A549 (cell line): ENCODE data around the gene CDC14B. TPM values are rescaled to one million over a fixed set of nuclear protein-coding genes. Genes with fewer than 3 reads are reported as not detected.

ENCODE experiments used
- ATAC-seq, 2 experiments: fragments of 200-7000 bp in 1 of 2; fragments of >200 bp in 1 of 2; cut with Nextera tagmentation in 1 of 2; cut with Tn5 transposase in 1 of 2; 3 replicates each; pipeline versions ENCODE4 v1.8.0 to v1.9.1; 2018 to 2020; ENCODE audit warnings: mild to moderate bottlenecking in 1 of 2, moderate library complexity in 1 of 2
- CTCF ChIA-PET: fragments of 300-600 bp; sonication (Branson Sonifier 250); formaldehyde crosslinking; extraction: SDS; loops from one replicate; lab custom pipeline; 2021; ENCODE audit warnings: antibody characterized with exemption, inconsistent platforms; lab: Yijun Ruan, JAX
- POLR2A ChIA-PET: fragments of 350-600 bp; formaldehyde crosslinking; extraction: SDS; loops from one replicate; lab custom pipeline; 2021; ENCODE audit warnings: antibody characterized with exemption, inconsistent platforms; lab: Yijun Ruan, JAX
- DNase-seq, 2 experiments: peaks; one replicate each; pipeline versions ENCODE4 v3.0.0 to v3.0.0-alpha.2; 2011 to 2016; ENCODE audit warnings: low read depth in 1 of 2, low spot score in 1 of 2
- FAIRE-seq: peaks from 2 replicates; lab custom pipeline; 2011; peaks lifted over from hg19 to GRCh38; lab: Jason Lieb, UNC
- H3K27ac ChIP-seq, 2 experiments: fragments of >200 bp; sonication (Bioruptor Twin); formaldehyde crosslinking; 3 replicates each; pipeline ENCODE4 v1.5.1; 2016 to 2017
- H3K4me1 ChIP-seq: fragments of >200 bp; sonication (Bioruptor Twin); formaldehyde crosslinking; 3 replicates; pipeline ENCODE4 v1.6.1; 2016
- H3K4me2 ChIP-seq: fragments of >200 bp; sonication (Bioruptor Twin); formaldehyde crosslinking; 3 replicates; pipeline ENCODE4 v1.6.1; 2016
- H3K4me3 ChIP-seq: fragments of >200 bp; sonication (Bioruptor Twin); formaldehyde crosslinking; 3 replicates; pipeline ENCODE4 v1.5.1; 2016
- H3K9me3 ChIP-seq: fragments of >200 bp; sonication (Bioruptor Twin); formaldehyde crosslinking; 3 replicates; pipeline ENCODE4 v1.6.1; 2016
- CHD2 ChIP-seq: fragments of 150-350 bp; IDR thresholded peaks from 2 replicates; pipeline ENCODE4 v1.6.1; 2014; ENCODE audit warnings: low read length; ENCODE audit not compliant: partially characterized antibody
- EHMT2 ChIP-seq: fragments of 200-600 bp; sonication (generic); IDR thresholded peaks from 2 replicates; pipeline ENCODE4 v1.6.1; 2016; ENCODE audit warnings: antibody characterized with exemption, low read depth, mild to moderate bottlenecking, moderate library complexity
- FOSB ChIP-seq: fragments of 250-450 bp; sonication (Bioruptor Pico); IDR thresholded peaks from 2 replicates; pipeline ENCODE4 v1.5.0; 2020; ENCODE audit warnings: mild to moderate bottlenecking, moderate library complexity
- HEYL ChIP-seq: fragments of 250-450 bp; sonication (Bioruptor Pico); IDR thresholded peaks from 2 replicates; pipeline ENCODE4 v1.8.0; 2021; ENCODE audit warnings: mild to moderate bottlenecking, moderate library complexity
- HOXB13 ChIP-seq: fragments of 250-450 bp; sonication (Bioruptor Pico); IDR thresholded peaks from 2 replicates; pipeline ENCODE4 v1.5.0; 2020; ENCODE audit warnings: low read depth, mild to moderate bottlenecking, moderate library complexity
- KDM1A ChIP-seq: fragments of 200-600 bp; sonication (generic); IDR thresholded peaks from 2 replicates; pipeline ENCODE4 v1.6.1; 2016; ENCODE audit warnings: low read depth, mild to moderate bottlenecking
- MAFK ChIP-seq: fragments of 450-650 bp; IDR thresholded peaks from 2 replicates; pipeline ENCODE4 v1.6.1; 2014; ENCODE audit not compliant: partially characterized antibody
- MAZ ChIP-seq: fragments of 150-350 bp; IDR thresholded peaks from 2 replicates; pipeline ENCODE4 v1.6.1; 2014; ENCODE audit warnings: antibody characterized with exemption, low read depth, low read length, borderline replicate concordance
- MYC ChIP-seq: IDR thresholded peaks from 2 replicates; pipeline ENCODE4 v1.6.1; 2012; ENCODE audit warnings: mild to moderate bottlenecking, inconsistent platforms, low read length, improper control_type of control experiment, borderline replicate concordance
- NR3C1 ChIP-seq: fragments of >200 bp; sonication (Bioruptor Twin); formaldehyde crosslinking; IDR thresholded peaks from 3 replicates; pipeline ENCODE4 v1.6.1; 2017
- RAD21 ChIP-seq, 2 experiments: fragments of >200 bp in 1 of 2; sonication (Bioruptor Twin) in 1 of 2; formaldehyde crosslinking in 1 of 2; IDR thresholded peaks in 1 of 2; conservative IDR thresholded peaks in 1 of 2; 2 replicates in 1 of 2; 3 replicates in 1 of 2; pipeline ENCODE4 v1.6.1; 2012 to 2018; ENCODE audit warnings: inconsistent platforms in 1 of 2
- SMC3 ChIP-seq: fragments of >200 bp; sonication (Bioruptor Twin); formaldehyde crosslinking; IDR thresholded peaks from 3 replicates; pipeline ENCODE4 v1.6.1; 2018; ENCODE audit warnings: inconsistent platforms
- TFCP2L1 ChIP-seq: fragments of 250-450 bp; sonication (Bioruptor Pico); IDR thresholded peaks from 2 replicates; pipeline ENCODE4 v1.5.0; 2021; ENCODE audit warnings: mild to moderate bottlenecking
- ZC3H11A ChIP-seq: fragments of 450-650 bp; IDR thresholded peaks from 2 replicates; pipeline ENCODE4 v1.6.1; 2014; ENCODE audit warnings: antibody characterized with exemption, mild to moderate bottlenecking
- ZFP36 ChIP-seq: fragments of 450-650 bp; IDR thresholded peaks from 2 replicates; pipeline ENCODE4 v1.6.1; 2014; ENCODE audit warnings: borderline replicate concordance; ENCODE audit not compliant: partially characterized antibody
- ZNF302 ChIP-seq: fragments of 250-450 bp; sonication (Bioruptor Pico); IDR thresholded peaks from 2 replicates; pipeline ENCODE4 v1.9.0; 2021; ENCODE audit warnings: inconsistent platforms, mild to moderate bottlenecking, moderate library complexity
- WGBS: methylation state at CpG from one replicate; pipeline ENCODE4 v1.1.6; 2017; ENCODE audit errors: missing lambda C conversion rate; 5-methylcytosine and 5-hydroxymethylcytosine counted together
- polyA plus RNA-seq, 4 experiments: library from polyadenylated mRNA; depleted of rRNA in 3 of 4; stranded (reverse); fragments of >200 nt; fragmentation: RNase III in 1 of 4; extraction: RNeasy Plus Mini Kit Qiagen cat#74134 plus additional on column Dnase treatment in 1 of 4; gene quantifications; 2 replicates in 3 of 4; 3 replicates in 1 of 4; pipeline ENCODE4 v1.2.3, GENCODE V29; 2011 to 2017
- TF ChIP-seq, protein P1 (sequence below): fragments of >200 bp; sonication (Bioruptor Twin); formaldehyde crosslinking; IDR thresholded peaks from 2 replicates; pipeline ENCODE4 v1.6.1; 2016
- TF ChIP-seq, protein P2 (sequence below): IDR thresholded peaks from 2 replicates; pipeline ENCODE4 v1.6.1; 2012
- TF ChIP-seq, protein P3 (sequence below): fragments of 150-350 bp; IDR thresholded peaks from 2 replicates; pipeline ENCODE4 v1.6.1; 2014; ENCODE audit warnings: low read depth, mild to moderate bottlenecking, low read length
- TF ChIP-seq, protein P4 (sequence below): fragments of 450-650 bp; IDR thresholded peaks from 2 replicates; pipeline ENCODE4 v1.6.1; 2014; ENCODE audit warnings: antibody characterized with exemption
- TF ChIP-seq, protein P5 (sequence below): fragments of 250-450 bp; sonication (Bioruptor Pico); IDR thresholded peaks from 2 replicates; pipeline ENCODE4 v1.5.0; 2020; ENCODE audit warnings: low read depth, mild to moderate bottlenecking, moderate library complexity
- TF ChIP-seq, protein P6 (sequence below): fragments of >200 bp; sonication (Bioruptor Twin); formaldehyde crosslinking; IDR thresholded peaks from 3 replicates; pipeline ENCODE4 v1.6.1; 2016
- TF ChIP-seq, protein P7 (sequence below): IDR thresholded peaks from 2 replicates; pipeline ENCODE4 v1.6.1; 2012

The CDC14B gene
- polyA plus RNA-seq, 2 of the 4 experiments (the other 2 are of a cell fraction): 9.9 to 17.3 TPM

DNA sequence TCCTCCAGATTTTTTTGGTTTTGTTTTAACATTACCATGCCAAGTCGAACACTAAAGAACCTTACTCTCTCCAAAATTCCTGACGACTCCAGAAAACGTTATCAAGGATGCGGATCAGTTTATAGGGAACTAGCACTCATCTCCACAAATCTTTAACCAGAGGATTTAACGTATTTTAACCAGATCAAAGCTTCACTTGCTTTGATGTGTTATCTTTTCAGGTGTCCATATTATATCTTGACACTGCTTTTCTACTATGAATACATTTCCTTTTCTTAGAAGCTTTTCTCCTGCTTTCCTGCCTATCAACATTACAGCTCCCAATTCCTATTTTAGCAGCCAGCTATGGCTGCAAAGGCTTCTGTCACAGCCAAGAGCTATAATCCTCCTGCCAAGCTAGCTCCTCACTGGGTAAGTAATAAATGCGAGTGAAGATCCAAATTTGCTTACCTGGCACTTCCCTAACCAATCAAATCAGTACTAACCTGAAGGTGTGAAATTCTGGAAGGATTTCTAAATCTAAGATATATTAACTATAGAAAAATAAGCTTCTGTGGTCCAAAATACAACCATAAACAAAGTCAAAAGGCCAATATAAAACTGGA, 60.2 kb downstream of the CDC14B start:
- Histone ChIP-seq H3K27ac (no peak overlapping the region), H3K4me3 (no peak overlapping the region), H3K4me1 (no peaks in the 10 kb centered on the region), H3K4me2 (no peak overlapping the region), H3K9me3 (no peaks in the 10 kb centered on the region)
- no peak for ATAC-seq
- ChIA-PET CTCF (interaction anchor here (0.8 to 1.6 kb wide), 3 partner anchors 10 to 241 kb away, joined by 3 to 6 read pairs (median 3); no protein-coding TSS in a partner anchor), POLR2A (no interaction called here)
- 92% methylated on average over 6 of the region's 6 CpGs for WGBS
- FAIRE-seq: no peak
- DNase-seq: no peak
- TF ChIP-seq MAFK: peak; percentile 74
- TF ChIP-seq FOSB: no peak
- TF ChIP-seq MYC: no peak

DNA sequence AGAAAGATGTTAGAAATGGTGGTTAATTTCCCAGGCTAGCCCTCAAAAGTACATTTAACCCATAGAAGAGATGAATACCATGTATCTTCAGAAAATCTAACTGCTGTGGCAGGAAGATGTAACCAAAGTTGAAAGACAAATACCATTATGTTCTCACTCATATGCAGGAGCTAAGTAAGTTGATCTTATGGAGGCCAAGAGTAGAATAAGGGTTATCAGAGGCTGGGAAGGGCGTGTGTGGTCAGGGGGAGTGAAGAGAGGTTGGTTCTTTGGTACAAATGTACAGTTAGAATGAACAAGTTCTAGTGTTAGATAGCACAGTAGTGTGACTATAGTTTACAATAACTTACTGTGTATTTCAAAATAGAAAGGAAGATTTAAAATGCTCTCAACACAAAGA, 61.7 kb downstream of the CDC14B start:
- ATAC-seq (no peak), DNase-seq (no peak), FAIRE-seq (no peak)
- H3K4me2 ChIP-seq: no peak overlapping the region
- H3K27ac ChIP-seq: no peak overlapping the region
- CTCF ChIA-PET: interaction anchor here (1.2 to 2.7 kb wide), 3 partner anchors 8 to 175 kb away, joined by 3 to 15 read pairs (median 3); no protein-coding TSS in a partner anchor
- H3K4me1 ChIP-seq: peaks cover 6% of the 10 kb centered on the region; the same call in 2 of the 3 replicates
- no peak overlapping the region for H3K4me3 ChIP-seq
- TF ChIP-seq KDM1A (no peak), TFCP2L1 (CRISPR knock-in tag) (no peak)
- TF ChIP-seq, protein P1, sequence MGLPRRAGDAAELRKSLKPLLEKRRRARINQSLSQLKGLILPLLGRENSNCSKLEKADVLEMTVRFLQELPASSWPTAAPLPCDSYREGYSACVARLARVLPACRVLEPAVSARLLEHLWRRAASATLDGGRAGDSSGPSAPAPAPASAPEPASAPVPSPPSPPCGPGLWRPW: no peak
- TF ChIP-seq, protein P2, sequence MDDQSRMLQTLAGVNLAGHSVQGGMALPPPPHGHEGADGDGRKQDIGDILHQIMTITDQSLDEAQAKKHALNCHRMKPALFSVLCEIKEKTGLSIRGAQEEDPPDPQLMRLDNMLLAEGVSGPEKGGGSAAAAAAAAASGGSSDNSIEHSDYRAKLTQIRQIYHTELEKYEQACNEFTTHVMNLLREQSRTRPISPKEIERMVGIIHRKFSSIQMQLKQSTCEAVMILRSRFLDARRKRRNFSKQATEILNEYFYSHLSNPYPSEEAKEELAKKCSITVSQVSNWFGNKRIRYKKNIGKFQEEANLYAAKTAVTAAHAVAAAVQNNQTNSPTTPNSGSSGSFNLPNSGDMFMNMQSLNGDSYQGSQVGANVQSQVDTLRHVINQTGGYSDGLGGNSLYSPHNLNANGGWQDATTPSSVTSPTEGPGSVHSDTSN: no peak
- TF ChIP-seq, protein P3, sequence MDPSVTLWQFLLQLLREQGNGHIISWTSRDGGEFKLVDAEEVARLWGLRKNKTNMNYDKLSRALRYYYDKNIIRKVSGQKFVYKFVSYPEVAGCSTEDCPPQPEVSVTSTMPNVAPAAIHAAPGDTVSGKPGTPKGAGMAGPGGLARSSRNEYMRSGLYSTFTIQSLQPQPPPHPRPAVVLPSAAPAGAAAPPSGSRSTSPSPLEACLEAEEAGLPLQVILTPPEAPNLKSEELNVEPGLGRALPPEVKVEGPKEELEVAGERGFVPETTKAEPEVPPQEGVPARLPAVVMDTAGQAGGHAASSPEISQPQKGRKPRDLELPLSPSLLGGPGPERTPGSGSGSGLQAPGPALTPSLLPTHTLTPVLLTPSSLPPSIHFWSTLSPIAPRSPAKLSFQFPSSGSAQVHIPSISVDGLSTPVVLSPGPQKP: no peak
- TF ChIP-seq, protein P4, sequence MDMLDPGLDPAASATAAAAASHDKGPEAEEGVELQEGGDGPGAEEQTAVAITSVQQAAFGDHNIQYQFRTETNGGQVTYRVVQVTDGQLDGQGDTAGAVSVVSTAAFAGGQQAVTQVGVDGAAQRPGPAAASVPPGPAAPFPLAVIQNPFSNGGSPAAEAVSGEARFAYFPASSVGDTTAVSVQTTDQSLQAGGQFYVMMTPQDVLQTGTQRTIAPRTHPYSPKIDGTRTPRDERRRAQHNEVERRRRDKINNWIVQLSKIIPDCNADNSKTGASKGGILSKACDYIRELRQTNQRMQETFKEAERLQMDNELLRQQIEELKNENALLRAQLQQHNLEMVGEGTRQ: no peak
- 54% methylated on average over 1 of the region's 1 CpG for WGBS
- POLR2A ChIA-PET: no interaction called here
- H3K9me3 ChIP-seq: no peaks in the 10 kb centered on the region

DNA sequence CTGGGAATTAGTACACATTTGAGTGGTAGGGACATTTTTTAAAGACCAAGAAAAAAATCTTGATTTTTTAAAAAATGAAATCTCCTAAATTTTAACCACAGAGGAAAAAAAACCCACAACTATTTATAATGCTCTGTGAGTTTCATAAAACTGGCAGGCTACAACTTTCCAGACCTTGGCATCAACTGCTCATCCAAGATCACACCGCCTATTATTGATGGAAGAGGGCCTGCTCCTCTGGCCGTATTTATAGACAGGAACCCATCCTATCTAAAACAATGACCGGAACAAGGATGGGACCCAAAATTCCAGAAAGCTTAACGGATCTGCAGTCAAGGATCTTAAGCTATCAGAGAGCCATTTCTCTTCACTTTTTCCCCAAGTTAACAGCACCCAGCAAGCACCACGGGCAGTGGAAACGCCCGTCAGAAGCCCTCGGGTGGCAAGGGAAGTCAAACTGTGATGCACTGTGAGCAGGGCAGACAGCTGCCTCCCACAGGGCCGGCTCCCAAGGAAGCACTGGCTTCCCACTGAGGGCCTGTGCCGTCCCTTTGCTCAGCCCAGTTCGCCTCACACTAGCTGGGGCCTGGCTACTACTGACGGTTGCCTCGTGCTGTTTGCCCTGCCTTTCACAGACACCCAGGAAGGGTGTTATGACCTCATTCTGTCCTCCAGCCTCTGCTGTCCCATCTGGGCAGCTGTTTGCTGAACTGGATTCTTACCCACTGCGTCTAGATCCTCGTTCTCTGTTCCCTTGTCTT, 62.8 kb downstream of the CDC14B start:
- POLR2A ChIA-PET: no interaction called here
- no peak overlapping the region for H3K27ac ChIP-seq
- 91% methylated on average over 15 of the region's 15 CpGs for WGBS
- H3K4me3 ChIP-seq: no peak overlapping the region
- H3K4me1 ChIP-seq: peaks cover 10% of the 10 kb centered on the region; the same call in 2 of the 3 replicates
- TF ChIP-seq HEYL (no peak), HOXB13 (CRISPR knock-in tag) (no peak), MAZ (no peak), EHMT2 (no peak), MAFK (no peak), ZNF302 (CRISPR knock-in tag) (no peak), RAD21 (conservative IDR thresholded peaks at IDR 0.05 in 1 of 2, IDR thresholded peaks at IDR 0.05 in 1 of 2) (no peak), SMC3 (no peak), NR3C1 (no peak), CHD2 (no peak), ZFP36 (no peak), ZC3H11A (no peak)
- TF ChIP-seq, protein P5, sequence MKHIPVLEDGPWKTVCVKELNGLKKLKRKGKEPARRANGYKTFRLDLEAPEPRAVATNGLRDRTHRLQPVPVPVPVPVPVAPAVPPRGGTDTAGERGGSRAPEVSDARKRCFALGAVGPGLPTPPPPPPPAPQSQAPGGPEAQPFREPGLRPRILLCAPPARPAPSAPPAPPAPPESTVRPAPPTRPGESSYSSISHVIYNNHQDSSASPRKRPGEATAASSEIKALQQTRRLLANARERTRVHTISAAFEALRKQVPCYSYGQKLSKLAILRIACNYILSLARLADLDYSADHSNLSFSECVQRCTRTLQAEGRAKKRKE: no peak
- TF ChIP-seq, protein P6, sequence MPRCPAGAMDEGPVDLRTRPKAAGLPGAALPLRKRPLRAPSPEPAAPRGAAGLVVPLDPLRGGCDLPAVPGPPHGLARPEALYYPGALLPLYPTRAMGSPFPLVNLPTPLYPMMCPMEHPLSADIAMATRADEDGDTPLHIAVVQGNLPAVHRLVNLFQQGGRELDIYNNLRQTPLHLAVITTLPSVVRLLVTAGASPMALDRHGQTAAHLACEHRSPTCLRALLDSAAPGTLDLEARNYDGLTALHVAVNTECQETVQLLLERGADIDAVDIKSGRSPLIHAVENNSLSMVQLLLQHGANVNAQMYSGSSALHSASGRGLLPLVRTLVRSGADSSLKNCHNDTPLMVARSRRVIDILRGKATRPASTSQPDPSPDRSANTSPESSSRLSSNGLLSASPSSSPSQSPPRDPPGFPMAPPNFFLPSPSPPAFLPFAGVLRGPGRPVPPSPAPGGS: no peak
- TF ChIP-seq, protein P7, sequence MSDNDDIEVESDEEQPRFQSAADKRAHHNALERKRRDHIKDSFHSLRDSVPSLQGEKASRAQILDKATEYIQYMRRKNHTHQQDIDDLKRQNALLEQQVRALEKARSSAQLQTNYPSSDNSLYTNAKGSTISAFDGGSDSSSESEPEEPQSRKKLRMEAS: no peak
- TF ChIP-seq, all 56 proteins: peak for 0
- H3K9me3 ChIP-seq: no peaks in the 10 kb centered on the region
- no peak overlapping the region for H3K4me2 ChIP-seq
- DNase-seq: no peak
- ATAC-seq: no peak
- CTCF ChIA-PET: interaction anchor here (0.6 to 2.7 kb wide), 4 partner anchors 9 to 174 kb away, joined by 3 to 15 read pairs (median 3); no protein-coding TSS in a partner anchor
- no peak for FAIRE-seq
